Measurements from ENCODE around the gene EZR. TPM values are rescaled to one million over a fixed set of nuclear protein-coding genes. Genes with fewer than 3 reads are reported as not detected.

Gene EZR
- total and polyA plus RNA-seq, 9 of the 15 experiments (the other 6 are each of a cell fraction or from before 2014, with no cell fraction given): 36.5 to 162 (median 104) TPM

DNA sequence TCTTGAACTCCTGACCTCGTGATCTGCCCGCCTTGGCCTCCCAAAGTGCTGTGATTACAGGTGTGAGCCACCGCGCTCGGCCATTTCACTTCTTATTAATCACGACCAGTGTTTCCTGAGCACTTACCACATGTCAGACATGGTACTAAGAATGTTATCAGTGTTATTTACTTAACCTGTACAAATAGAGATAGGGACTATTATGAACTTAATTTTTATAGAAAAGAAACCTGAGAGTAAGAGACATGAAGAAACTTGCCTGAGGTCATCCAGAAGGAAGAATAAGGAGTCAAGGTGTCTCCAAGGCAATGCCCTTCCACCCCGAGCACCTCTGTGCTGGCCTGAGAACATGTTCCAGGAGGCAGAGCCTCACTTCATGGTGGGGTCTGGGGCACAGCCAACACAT is 29.3 kb upstream of the EZR start (continued):
- TF ChIP-seq SIX5 (IDR thresholded peaks at IDR 0.05; ENCODE audit: borderline replicate concordance in 1 of 2, insufficient read depth in 1 of 2, low read depth in 1 of 2, low read length in 2 of 2): no peak
- TF ChIP-seq, protein P1, sequence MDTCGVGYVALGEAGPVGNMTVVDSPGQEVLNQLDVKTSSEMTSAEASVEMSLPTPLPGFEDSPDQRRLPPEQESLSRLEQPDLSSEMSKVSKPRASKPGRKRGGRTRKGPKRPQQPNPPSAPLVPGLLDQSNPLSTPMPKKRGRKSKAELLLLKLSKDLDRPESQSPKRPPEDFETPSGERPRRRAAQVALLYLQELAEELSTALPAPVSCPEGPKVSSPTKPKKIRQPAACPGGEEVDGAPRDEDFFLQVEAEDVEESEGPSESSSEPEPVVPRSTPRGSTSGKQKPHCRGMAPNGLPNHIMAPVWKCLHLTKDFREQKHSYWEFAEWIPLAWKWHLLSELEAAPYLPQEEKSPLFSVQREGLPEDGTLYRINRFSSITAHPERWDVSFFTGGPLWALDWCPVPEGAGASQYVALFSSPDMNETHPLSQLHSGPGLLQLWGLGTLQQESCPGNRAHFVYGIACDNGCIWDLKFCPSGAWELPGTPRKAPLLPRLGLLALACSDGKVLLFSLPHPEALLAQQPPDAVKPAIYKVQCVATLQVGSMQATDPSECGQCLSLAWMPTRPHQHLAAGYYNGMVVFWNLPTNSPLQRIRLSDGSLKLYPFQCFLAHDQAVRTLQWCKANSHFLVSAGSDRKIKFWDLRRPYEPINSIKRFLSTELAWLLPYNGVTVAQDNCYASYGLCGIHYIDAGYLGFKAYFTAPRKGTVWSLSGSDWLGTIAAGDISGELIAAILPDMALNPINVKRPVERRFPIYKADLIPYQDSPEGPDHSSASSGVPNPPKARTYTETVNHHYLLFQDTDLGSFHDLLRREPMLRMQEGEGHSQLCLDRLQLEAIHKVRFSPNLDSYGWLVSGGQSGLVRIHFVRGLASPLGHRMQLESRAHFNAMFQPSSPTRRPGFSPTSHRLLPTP (IDR thresholded peaks at IDR 0.05; ENCODE audit: borderline replicate concordance, extremely low read depth, insufficient read length): no peak
- TF ChIP-seq YBX1 (IDR thresholded peaks at IDR 0.05): no peak

- no peak for FAIRE-seq
- intact Hi-C loops (cut with micrococcal nuclease) (no loop called here), in situ Hi-C loops (cut with MboI) (no loop called here)
- H3K4me2 ChIP-seq (ENCODE audit: insufficient read depth, low read length): no peak overlapping the region
- 89% methylated on average over 4 of the region's 4 CpGs for WGBS (ENCODE audit: insufficient coverage, low coverage, missing lambda C conversion rate)
- H3K4me1 ChIP-seq (replicated peaks in 1 of 2; ENCODE audit: control insufficient read depth in 2 of 2, insufficient read depth in 2 of 2, low read length in 2 of 2): peaks cover 6 to 38% of the 10 kb centered on the region in 2 experiments
- peaks cover 5% of the 10 kb centered on the region for H3K9me1 ChIP-seq (ENCODE audit: control insufficient read depth, insufficient read depth, low read length)
- H3K79me2 ChIP-seq (ENCODE audit: control insufficient read depth, insufficient read depth, low read length): peaks cover under 1% of the 10 kb centered on the region; the same call in 1 of the 3 replicates
- CTCF ChIA-PET (ENCODE audit: low intra/inter-chr PET ratio): no interaction called here
- TF ChIP-seq ADNP (tag; IDR thresholded peaks at IDR 0.05) (0 out of 2 replicates have a peak, but pooled peaks have one; percentile 8), MED1 (CRISPR knock-in tag; IDR thresholded peaks at IDR 0.05; ENCODE audit: borderline replicate concordance) (no peak)
- H2AFZ ChIP-seq (ENCODE audit: low read depth, low read length): no peak overlapping the region
- no peaks in the 10 kb centered on the region; the same call in 1 of the 2 replicates for H3K9me3 ChIP-seq (replicated peaks; ENCODE audit: control insufficient read depth, insufficient read depth, low read depth, low read length)
- no peak for ATAC-seq
- no peak overlapping the region for H3K4me3 ChIP-seq
- H3K27me3 ChIP-seq (ENCODE audit: control insufficient read depth in 2 of 2, insufficient read depth in 2 of 2, low read length in 2 of 2): no peaks in the 10 kb centered on the region; a peak in 1 of 5 replicates
- H3K27ac ChIP-seq (ENCODE audit: extremely low read depth, low read depth, low read length): no peak overlapping the region
- no peak overlapping the region for H3K9ac ChIP-seq (ENCODE audit: insufficient read depth in 1 of 2, low read depth in 2 of 2, low read length in 2 of 2)
- BruUV-seq (replicated peaks): no TSS peak
- no peaks in the 10 kb centered on the region for H3K36me3 ChIP-seq (ENCODE audit: control insufficient read depth, insufficient read depth, low read length)
- POLR2A ChIA-PET: interaction anchor here (0.7 kb wide), 1 partner anchor 10 kb away, joined by 3 read pairs; no protein-coding TSS in a partner anchor
- no peaks in the 10 kb centered on the region for H4K20me1 ChIP-seq (replicated peaks; ENCODE audit: control insufficient read depth, insufficient read depth, low read length)
- no peak for DNase-seq (ENCODE audit: extremely low read depth in 1 of 4, low spot score in 3 of 4)
Measured at GRCh38 chr6:158847786-158848185, 28.6 kb upstream of the EZR start.
